ENCODE data around the gene SORCS1. TPM values are rescaled to one million over a fixed set of nuclear protein-coding genes. Genes with fewer than 3 reads are reported as not detected.

The SORCS1 gene
- total and polyA plus RNA-seq, 9 donors = 0.05 to 2.4 (median 1.0) TPM

- Histone ChIP-seq H3K36me3 (no peaks in the 10 kb centered on the region), H3K4me1 (ENCODE audit: insufficient read depth) (no peaks in the 10 kb centered on the region), H3K4me3 (no peak overlapping the region), H3K27me3 (no peaks in the 10 kb centered on the region), H3K27ac (no peak overlapping the region), H3K9me3 (no peaks in the 10 kb centered on the region)
- 57 to 61% (median 60%) methylated on average over 1 of the region's 1 CpG for WGBS, 3 donors
- DNase-seq = no peak
- TF ChIP-seq CTCF (IDR thresholded peaks at IDR 0.05) (no peak), EP300 (IDR thresholded peaks at IDR 0.05) (no peak), POLR2A (IDR thresholded peaks at IDR 0.05) (no peak)
- intact Hi-C loops (cut with DNase I) = no loop called here
These were observed 30.9 kb downstream of the SORCS1 start for GRCh38 chr10:107133656-107134055.

- Histone ChIP-seq H3K4me3 (no peak overlapping the region), H3K36me3 (no peaks in the 10 kb centered on the region), H3K9me3 (no peaks in the 10 kb centered on the region), H3K27ac (no peak overlapping the region), H3K27me3 (no peaks in the 10 kb centered on the region), H3K4me1 (ENCODE audit: insufficient read depth) (no peaks in the 10 kb centered on the region)
- intact Hi-C loops (cut with DNase I) = no loop called here
- DNase-seq = no peak
- WGBS, 3 donors = 70 to 81% (median 70%) methylated on average over 6 of the region's 6 CpGs
- TF ChIP-seq CTCF (IDR thresholded peaks at IDR 0.05) = no peak
- TF ChIP-seq POLR2A (IDR thresholded peaks at IDR 0.05) = no peak
- no peak for TF ChIP-seq EP300 (IDR thresholded peaks at IDR 0.05)
These were observed 35.5 kb downstream of the SORCS1 start for GRCh38 chr10:107129000-107129399.

- TF ChIP-seq POLR2A (IDR thresholded peaks at IDR 0.05) = no peak
- no peak for TF ChIP-seq CTCF (IDR thresholded peaks at IDR 0.05)
- TF ChIP-seq EP300 (IDR thresholded peaks at IDR 0.05) = no peak
- DNase-seq = no peak
- no peaks in the 10 kb centered on the region for H3K9me3 ChIP-seq
- no peaks in the 10 kb centered on the region for H3K36me3 ChIP-seq
- intact Hi-C loops (cut with DNase I) = no loop called here
- H3K4me3 ChIP-seq = no peak overlapping the region
- no peaks in the 10 kb centered on the region for H3K27me3 ChIP-seq
- no peaks in the 10 kb centered on the region for H3K4me1 ChIP-seq (ENCODE audit: insufficient read depth)
- 22 to 38% (median 30%) methylated on average over 5 of the region's 5 CpGs for WGBS, 3 donors
- H3K27ac ChIP-seq = no peak overlapping the region
These were observed 37.9 kb downstream of the SORCS1 start for GRCh38 chr10:107126512-107127065.

- TF ChIP-seq CTCF (IDR thresholded peaks at IDR 0.05) (no peak), POLR2A (IDR thresholded peaks at IDR 0.05) (no peak)
- H3K36me3 ChIP-seq = no peaks in the 10 kb centered on the region
- no peaks in the 10 kb centered on the region for H3K4me1 ChIP-seq (ENCODE audit: insufficient read depth)
- DNase-seq = no peak
- no peaks in the 10 kb centered on the region for H3K27me3 ChIP-seq
- intact Hi-C loops (cut with DNase I) = no loop called here
- H3K27ac ChIP-seq = no peak overlapping the region
- WGBS, 3 donors = 35 to 53% (median 39%) methylated on average over 2 of the region's 2 CpGs
- H3K4me3 ChIP-seq = no peak overlapping the region
- no peaks in the 10 kb centered on the region for H3K9me3 ChIP-seq
These were observed 41.8 kb downstream of the SORCS1 start for GRCh38 chr10:107122703-107123102.

Data from ovary (tissue), 9 donors.